ENCODE results near the gene SMAGP.
A peak's percentile ranks its signal among the peaks of the same experiment; 100 is the strongest.
"Not testable (repeated sequence)": the region's sequence is repeated elsewhere in the genome, so short reads cannot be mapped to it uniquely, and the experiment has no call there.

Gene SMAGP

GRCh38 chr12:51270067-51270950 is at the start of gene SMAGP:
Gene SMAGP (minus strand): TSS chr12:51270415. CDS start chr12:51269278, 1,137 bp downstream.
- DNase-seq (ENCODE audit: low read depth in 2 of 2), result peak; percentile 13 to 39

- no peak for DNase-seq (ENCODE audit: low read depth in 2 of 2)
Measured at GRCh38 chr12:51318846-51319599, 48.8 kb upstream of the SMAGP start.

- not testable (repeated sequence) for DNase-seq (ENCODE audit: low read depth in 2 of 2)
Measured at GRCh38 chr12:51318057-51318806, 48.0 kb upstream of the SMAGP start.

GRCh38 chr12:51311389-51311788 is 41.2 kb upstream of the SMAGP start:
- DNase-seq (ENCODE audit: low read depth in 2 of 2), result no peak

- DNase-seq (ENCODE audit: low read depth in 2 of 2), result no peak
Measured at GRCh38 chr12:51307655-51308593, 37.7 kb upstream of the SMAGP start.

- no peak for DNase-seq (ENCODE audit: low read depth in 2 of 2)
Measured at GRCh38 chr12:51306507-51306906, 36.3 kb upstream of the SMAGP start.

GRCh38 chr12:51300768-51301167 is 30.6 kb upstream of the SMAGP start:
- not testable (repeated sequence) for DNase-seq (ENCODE audit: low read depth in 2 of 2)

- DNase-seq (ENCODE audit: low read depth in 2 of 2), result no peak
Measured at GRCh38 chr12:51295651-51296050, 25.4 kb upstream of the SMAGP start.

- DNase-seq (ENCODE audit: low read depth in 2 of 2), result not testable (repeated sequence)
Measured at GRCh38 chr12:51294097-51294496, 23.9 kb upstream of the SMAGP start.

- no peak for DNase-seq (ENCODE audit: low read depth in 2 of 2)
Measured at GRCh38 chr12:51293696-51294095, 23.5 kb upstream of the SMAGP start.

GRCh38 chr12:51291603-51292513 is 21.6 kb upstream of the SMAGP start:
- DNase-seq (ENCODE audit: low read depth in 2 of 2), result not testable (repeated sequence)

- DNase-seq (ENCODE audit: low read depth in 2 of 2), result no peak
Measured at GRCh38 chr12:51285843-51286242, 15.6 kb upstream of the SMAGP start.

GRCh38 chr12:51281202-51281924 is 11.1 kb upstream of the SMAGP start:
- no peak for DNase-seq (ENCODE audit: low read depth in 2 of 2)

- DNase-seq (ENCODE audit: low read depth in 2 of 2), result no peak
Measured at GRCh38 chr12:51275088-51275487, 4.9 kb upstream of the SMAGP start.

GRCh38 chr12:51272810-51273209 is 2.6 kb upstream of the SMAGP start:
- not testable (repeated sequence) for DNase-seq (ENCODE audit: low read depth in 2 of 2)

GRCh38 chr12:51270951-51271518 is 820 bp upstream of the SMAGP start:
- no peak for DNase-seq (ENCODE audit: low read depth in 2 of 2)

- DNase-seq (ENCODE audit: low read depth in 2 of 2), result peak; percentile 5 to 23
Measured at GRCh38 chr12:51269174-51270066, 795 bp downstream of the SMAGP start.

- no peak for DNase-seq (ENCODE audit: low read depth in 2 of 2)
Measured at GRCh38 chr12:51265024-51265423, 5.2 kb downstream of the SMAGP start.

All from stimulated activated CD8-positive, alpha-beta memory T cell treated with anti-CD3 and anti-CD28 coated beads, Interleukin-15, amount 100 ng/mL, for 48 hours (primary cell).